Measurements from ENCODE around the gene BEND7. TPM values are rescaled to one million over a fixed set of nuclear protein-coding genes. Genes with fewer than 3 reads are reported as not detected.
"Not testable (repeated sequence)": the region's sequence is repeated elsewhere in the genome, so short reads cannot be mapped to it uniquely, and the experiment has no call there.

The BEND7 gene
- total and polyA plus RNA-seq, 7 experiments from 2014 or later, result 0.17 TPM; not detected in 6

GRCh38 chr10:13404791-13405190 lies 124.0 kb downstream of the BEND7 start:
- no peak for ATAC-seq
- no peaks in the 10 kb centered on the region for H3K9me3 ChIP-seq (ENCODE audit: control insufficient read depth in 2 of 3, low read length in 3 of 3)
- ChIA-PET POLR2A (no interaction called here), CTCF (no interaction called here)
- H3K36me3 ChIP-seq (ENCODE audit: control insufficient read depth in 2 of 3, insufficient read depth in 3 of 3, low read length in 3 of 3), result no peaks in the 10 kb centered on the region
- H3K4me3 Mint-ChIP-seq, result no peak overlapping the region
- H3K4me3 ChIP-seq (ENCODE audit: low read length), result no peak overlapping the region
- H3K27me3 Mint-ChIP-seq, result peaks cover 2 to 19% (median 9%) of the 10 kb centered on the region in 5 donors
- no peaks in the 10 kb centered on the region for H3K36me3 Mint-ChIP-seq
- H3K4me1 ChIP-seq (ENCODE audit: control insufficient read depth in 2 of 2, insufficient read depth in 2 of 2, low read length in 2 of 2), result no peaks in the 10 kb centered on the region
- H3K27me3 ChIP-seq (ENCODE audit: control insufficient read depth in 2 of 2, insufficient read depth in 2 of 2, low read length in 2 of 2), result no peaks in the 10 kb centered on the region
- no peaks in the 10 kb centered on the region for H3K4me1 Mint-ChIP-seq
- H3K9me3 Mint-ChIP-seq, result peaks cover 0 to 7% (median 0%) of the 10 kb centered on the region in 11 donors
- H3K27ac Mint-ChIP-seq, result no peak overlapping the region
- no peak for DNase-seq
- intact Hi-C loops (cut with micrococcal nuclease), result no loop called here
- H3K27ac ChIP-seq (ENCODE audit: low read depth, low read length), result no peak overlapping the region

GRCh38 chr10:13404305-13404759 lies 124.5 kb downstream of the BEND7 start:
- intact Hi-C loops (cut with micrococcal nuclease), result no loop called here
- Mint-ChIP-seq H3K4me3 (no peak overlapping the region), H3K4me1 (no peaks in the 10 kb centered on the region), H3K27ac (no peak overlapping the region), H3K36me3 (no peaks in the 10 kb centered on the region), H3K9me3 (peaks cover 0 to 8% (median 0%) of the 10 kb centered on the region in 11 donors), H3K27me3 (peaks cover 2 to 19% (median 10%) of the 10 kb centered on the region in 5 donors)
- DNase-seq, result no peak
- no peak for ATAC-seq
- Histone ChIP-seq H3K27me3 (ENCODE audit: control insufficient read depth in 2 of 2, insufficient read depth in 2 of 2, low read length in 2 of 2) (no peaks in the 10 kb centered on the region), H3K27ac (ENCODE audit: low read depth, low read length) (no peak overlapping the region), H3K4me3 (ENCODE audit: low read length) (no peak overlapping the region), H3K9me3 (ENCODE audit: control insufficient read depth in 2 of 3, low read length in 3 of 3) (no peaks in the 10 kb centered on the region), H3K36me3 (ENCODE audit: control insufficient read depth in 2 of 3, insufficient read depth in 3 of 3, low read length in 3 of 3) (no peaks in the 10 kb centered on the region), H3K4me1 (ENCODE audit: control insufficient read depth in 2 of 2, insufficient read depth in 2 of 2, low read length in 2 of 2) (no peaks in the 10 kb centered on the region)
- POLR2A ChIA-PET, result no interaction called here
- CTCF ChIA-PET, result no interaction called here

DNA sequence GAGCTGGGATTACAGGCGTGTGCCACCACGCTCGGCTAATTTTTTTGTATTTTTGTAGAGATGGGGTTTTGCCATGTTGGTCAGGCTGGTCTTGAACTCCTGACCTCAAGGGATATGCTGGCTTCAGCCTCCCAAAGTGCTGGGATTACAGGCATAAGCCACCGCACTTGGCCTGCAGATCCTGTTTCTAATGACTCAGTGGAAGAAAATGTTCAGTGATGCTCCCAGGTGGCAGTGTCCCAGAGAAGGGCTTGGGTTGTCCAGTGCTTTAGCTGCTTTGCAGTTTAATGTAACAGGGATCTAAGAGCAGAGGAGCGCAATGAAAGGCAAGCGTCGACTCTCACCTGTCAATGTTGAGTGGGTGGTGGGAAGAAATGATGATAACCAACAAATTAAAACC lies 125.4 kb downstream of the BEND7 start:
- H3K9me3 Mint-ChIP-seq; H3K27ac ChIP-seq (ENCODE audit: low read depth, low read length); H3K27ac Mint-ChIP-seq; H3K36me3 ChIP-seq (ENCODE audit: control insufficient read depth in 2 of 3, insufficient read depth in 3 of 3, low read length in 3 of 3); H3K4me3 Mint-ChIP-seq; ATAC-seq; CTCF ChIA-PET; H3K4me1 ChIP-seq (ENCODE audit: control insufficient read depth in 2 of 2, insufficient read depth in 2 of 2, low read length in 2 of 2); H3K4me3 ChIP-seq (ENCODE audit: low read length); H3K27me3 ChIP-seq (ENCODE audit: control insufficient read depth in 2 of 2, insufficient read depth in 2 of 2, low read length in 2 of 2); H3K4me1 Mint-ChIP-seq; H3K36me3 Mint-ChIP-seq; H3K9me3 ChIP-seq (ENCODE audit: control insufficient read depth in 2 of 3, low read length in 3 of 3); intact Hi-C loops (cut with micrococcal nuclease); DNase-seq: not testable (repeated sequence)
- POLR2A ChIA-PET, result interaction anchor here (0.6 kb wide), 1 partner anchor 1547 kb away, joined by 3 read pairs; no protein-coding TSS in a partner anchor
- H3K27me3 Mint-ChIP-seq, result peaks cover 2 to 19% (median 6%) of the 10 kb centered on the region in 5 donors

DNA sequence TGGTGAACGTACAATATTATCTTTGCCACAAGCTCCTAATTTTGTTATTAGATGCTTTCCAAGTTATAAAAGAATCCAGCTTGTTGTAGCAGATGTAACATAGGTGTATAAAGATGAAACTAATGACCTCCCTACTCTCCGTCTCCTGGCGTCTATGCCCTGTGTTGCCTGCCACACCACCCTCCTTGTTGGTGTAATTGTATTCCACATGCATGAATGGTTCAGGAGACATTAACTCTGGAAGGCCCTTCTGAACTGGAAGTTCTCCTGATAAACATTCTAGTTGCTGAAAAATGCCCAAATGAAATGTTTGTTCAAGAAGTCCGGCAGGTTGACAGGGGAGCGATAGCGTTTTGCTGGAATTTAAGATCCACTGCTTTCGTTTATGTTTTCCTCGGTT lies 126.8 kb downstream of the BEND7 start:
- Mint-ChIP-seq H3K4me1 (no peaks in the 10 kb centered on the region), H3K27me3 (peaks cover 2 to 19% (median 4%) of the 10 kb centered on the region in 5 donors), H3K27ac (no peak overlapping the region), H3K4me3 (no peak overlapping the region), H3K9me3 (peaks cover 0 to 8% (median 0%) of the 10 kb centered on the region in 11 donors), H3K36me3 (no peaks in the 10 kb centered on the region)
- Histone ChIP-seq H3K36me3 (ENCODE audit: control insufficient read depth in 2 of 3, insufficient read depth in 3 of 3, low read length in 3 of 3) (no peaks in the 10 kb centered on the region), H3K9me3 (ENCODE audit: control insufficient read depth in 2 of 3, low read length in 3 of 3) (no peaks in the 10 kb centered on the region), H3K4me1 (ENCODE audit: control insufficient read depth in 2 of 2, insufficient read depth in 2 of 2, low read length in 2 of 2) (no peaks in the 10 kb centered on the region), H3K27ac (ENCODE audit: low read depth, low read length) (no peak overlapping the region), H3K27me3 (ENCODE audit: control insufficient read depth in 2 of 2, insufficient read depth in 2 of 2, low read length in 2 of 2) (no peaks in the 10 kb centered on the region), H3K4me3 (ENCODE audit: low read length) (no peak overlapping the region)
- ChIA-PET POLR2A (no interaction called here), CTCF (no interaction called here)
- no peak for DNase-seq
- no peak for ATAC-seq
- intact Hi-C loops (cut with micrococcal nuclease), result no loop called here

DNA sequence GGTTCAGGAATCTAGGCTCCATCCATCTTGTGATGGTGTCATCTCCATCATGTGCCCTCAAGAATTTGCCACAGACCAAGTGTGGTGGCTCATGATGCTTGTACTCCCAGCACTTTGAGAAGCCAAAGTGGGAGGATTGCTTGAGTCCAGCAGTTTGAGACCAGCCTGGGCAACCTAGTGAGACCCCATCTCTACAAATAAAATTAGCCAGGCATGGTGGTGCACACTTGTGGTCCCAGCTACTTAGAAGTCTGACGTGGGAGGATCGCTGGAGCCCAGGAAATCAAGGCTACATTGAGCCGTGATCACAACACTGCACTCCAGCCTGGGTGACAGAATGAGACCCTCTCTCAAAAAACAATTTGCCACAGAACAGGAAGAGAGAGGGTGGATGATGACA lies 127.7 kb downstream of the BEND7 start:
- no peaks in the 10 kb centered on the region for H3K4me1 ChIP-seq (ENCODE audit: control insufficient read depth in 2 of 2, insufficient read depth in 2 of 2, low read length in 2 of 2)
- peaks cover 0 to 8% (median 0%) of the 10 kb centered on the region in 11 donors for H3K9me3 Mint-ChIP-seq
- no peak overlapping the region for H3K4me3 Mint-ChIP-seq
- H3K36me3 Mint-ChIP-seq, result peaks cover 0 to 3% (median 0%) of the 10 kb centered on the region in 5 donors
- ATAC-seq (no peak), DNase-seq (no peak)
- no peak overlapping the region for H3K27ac Mint-ChIP-seq
- no peak overlapping the region for H3K27ac ChIP-seq (ENCODE audit: low read depth, low read length)
- ChIA-PET CTCF (no interaction called here), POLR2A (no interaction called here)
- H3K27me3 Mint-ChIP-seq, result peaks cover 2 to 19% (median 4%) of the 10 kb centered on the region in 5 donors
- no peak overlapping the region for H3K4me3 ChIP-seq (ENCODE audit: low read length)
- H3K4me1 Mint-ChIP-seq, result no peaks in the 10 kb centered on the region
- intact Hi-C loops (cut with micrococcal nuclease), result no loop called here
- H3K9me3 ChIP-seq (ENCODE audit: control insufficient read depth in 2 of 3, low read length in 3 of 3), result no peaks in the 10 kb centered on the region
- H3K27me3 ChIP-seq (ENCODE audit: control insufficient read depth in 2 of 2, insufficient read depth in 2 of 2, low read length in 2 of 2), result no peaks in the 10 kb centered on the region
- no peaks in the 10 kb centered on the region for H3K36me3 ChIP-seq (ENCODE audit: control insufficient read depth in 2 of 3, insufficient read depth in 3 of 3, low read length in 3 of 3)

GRCh38 chr10:13400196-13400965 lies 128.4 kb downstream of the BEND7 start:
- Histone ChIP-seq H3K4me1 (ENCODE audit: control insufficient read depth in 2 of 2, insufficient read depth in 2 of 2, low read length in 2 of 2) (no peaks in the 10 kb centered on the region), H3K4me3 (ENCODE audit: low read length) (no peak overlapping the region), H3K27ac (ENCODE audit: low read depth, low read length) (no peak overlapping the region), H3K9me3 (ENCODE audit: control insufficient read depth in 2 of 3, low read length in 3 of 3) (no peaks in the 10 kb centered on the region), H3K27me3 (ENCODE audit: control insufficient read depth in 2 of 2, insufficient read depth in 2 of 2, low read length in 2 of 2) (no peaks in the 10 kb centered on the region), H3K36me3 (ENCODE audit: control insufficient read depth in 2 of 3, insufficient read depth in 3 of 3, low read length in 3 of 3) (no peaks in the 10 kb centered on the region)
- DNase-seq, result no peak
- Mint-ChIP-seq H3K4me1 (no peaks in the 10 kb centered on the region), H3K36me3 (peaks cover 0 to 3% (median 0%) of the 10 kb centered on the region in 5 donors), H3K4me3 (no peak overlapping the region), H3K27ac (no peak overlapping the region), H3K9me3 (peaks cover 0 to 8% (median 0%) of the 10 kb centered on the region in 11 donors), H3K27me3 (peaks cover 2 to 19% (median 4%) of the 10 kb centered on the region in 5 donors)
- no peak for ATAC-seq
- intact Hi-C loops (cut with micrococcal nuclease), result no loop called here
- POLR2A ChIA-PET, result no interaction called here
- CTCF ChIA-PET, result no interaction called here

GRCh38 chr10:13399752-13400151 lies 129.1 kb downstream of the BEND7 start:
- no peaks in the 10 kb centered on the region for H3K27me3 ChIP-seq (ENCODE audit: control insufficient read depth in 2 of 2, insufficient read depth in 2 of 2, low read length in 2 of 2)
- no peaks in the 10 kb centered on the region for H3K4me1 Mint-ChIP-seq
- ChIA-PET POLR2A (no interaction called here), CTCF (no interaction called here)
- H3K36me3 Mint-ChIP-seq, result peaks cover 0 to 3% (median 0%) of the 10 kb centered on the region in 5 donors
- H3K9me3 Mint-ChIP-seq, result peaks cover 0 to 8% (median 0%) of the 10 kb centered on the region in 11 donors
- intact Hi-C loops (cut with micrococcal nuclease), result no loop called here
- H3K4me3 ChIP-seq (ENCODE audit: low read length), result no peak overlapping the region
- no peaks in the 10 kb centered on the region for H3K4me1 ChIP-seq (ENCODE audit: control insufficient read depth in 2 of 2, insufficient read depth in 2 of 2, low read length in 2 of 2)
- ATAC-seq (no peak), DNase-seq (no peak)
- H3K27me3 Mint-ChIP-seq, result peaks cover 2 to 22% (median 4%) of the 10 kb centered on the region in 5 donors
- no peaks in the 10 kb centered on the region for H3K9me3 ChIP-seq (ENCODE audit: control insufficient read depth in 2 of 3, low read length in 3 of 3)
- H3K4me3 Mint-ChIP-seq, result no peak overlapping the region
- H3K36me3 ChIP-seq (ENCODE audit: control insufficient read depth in 2 of 3, insufficient read depth in 3 of 3, low read length in 3 of 3), result no peaks in the 10 kb centered on the region
- no peak overlapping the region for H3K27ac Mint-ChIP-seq
- no peak overlapping the region for H3K27ac ChIP-seq (ENCODE audit: low read depth, low read length)

Data from naive thymus-derived CD4-positive, alpha-beta T cell (primary cell).